Measurements from ENCODE around the gene RPF1. TPM values are rescaled to one million over a fixed set of nuclear protein-coding genes. Genes with fewer than 3 reads are reported as not detected.
A peak's percentile ranks its signal among the peaks of the same experiment; 100 is the strongest.
"Not testable (repeated sequence)": the region's sequence is repeated elsewhere in the genome, so short reads cannot be mapped to it uniquely, and the experiment has no call there.

Gene RPF1, protein sequence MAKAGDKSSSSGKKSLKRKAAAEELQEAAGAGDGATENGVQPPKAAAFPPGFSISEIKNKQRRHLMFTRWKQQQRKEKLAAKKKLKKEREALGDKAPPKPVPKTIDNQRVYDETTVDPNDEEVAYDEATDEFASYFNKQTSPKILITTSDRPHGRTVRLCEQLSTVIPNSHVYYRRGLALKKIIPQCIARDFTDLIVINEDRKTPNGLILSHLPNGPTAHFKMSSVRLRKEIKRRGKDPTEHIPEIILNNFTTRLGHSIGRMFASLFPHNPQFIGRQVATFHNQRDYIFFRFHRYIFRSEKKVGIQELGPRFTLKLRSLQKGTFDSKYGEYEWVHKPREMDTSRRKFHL
- 49.9 and 80.0 TPM in 2 replicates for total RNA-seq (2014; rRNA removed; shearing (Covaris generic))

DNA sequence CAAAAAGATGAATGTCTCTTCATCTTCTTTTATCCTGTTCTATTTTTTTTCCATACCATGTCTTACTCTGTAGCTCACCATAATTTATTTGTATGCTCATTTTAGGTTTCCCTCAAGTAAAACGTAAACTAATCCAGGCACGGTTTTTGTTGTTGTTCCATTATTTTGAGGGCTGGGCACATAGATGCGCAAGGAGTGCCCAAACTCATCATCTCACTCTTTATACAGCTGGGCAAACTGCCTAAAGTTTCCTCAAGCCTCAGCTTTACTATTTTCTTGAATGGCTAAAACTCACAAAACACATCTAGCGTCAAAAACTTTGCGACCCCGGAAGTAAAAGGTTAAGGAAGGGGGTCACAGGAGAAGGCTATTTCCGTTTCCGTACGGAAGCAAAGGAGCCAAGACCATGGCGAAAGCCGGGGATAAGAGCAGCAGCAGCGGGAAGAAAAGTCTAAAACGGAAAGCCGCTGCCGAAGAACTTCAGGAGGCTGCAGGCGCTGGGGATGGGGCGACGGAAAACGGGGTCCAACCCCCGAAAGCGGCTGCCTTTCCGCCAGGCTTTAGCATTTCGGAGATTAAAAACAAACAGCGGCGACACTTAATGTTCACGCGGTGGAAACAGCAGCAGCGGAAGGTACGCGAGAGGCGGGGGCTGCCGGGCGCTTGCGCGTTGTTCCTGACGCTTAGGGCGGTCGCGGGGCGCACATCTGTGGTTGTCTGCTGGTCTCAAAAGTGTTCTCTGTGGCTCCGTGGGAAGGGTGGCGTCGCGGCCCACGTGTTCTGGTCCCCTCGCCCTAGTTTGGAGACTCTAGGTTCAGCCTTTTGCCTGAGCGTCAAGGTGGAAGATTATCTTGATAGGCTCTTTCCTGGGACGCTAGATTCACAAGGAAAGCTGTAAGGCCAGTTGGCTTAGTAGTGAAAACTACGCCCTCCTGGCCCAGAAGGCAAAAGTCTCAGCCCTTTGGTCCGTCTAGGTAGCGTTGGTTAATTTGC lies at the start of gene RPF1:
RPF1 (plus strand) TSS at position 391 of the 993 bp plus-strand sequence; CDS start at position 407, 16 bp downstream.
- DNase-seq (ENCODE audit: low read depth in 1 of 2, low spot score in 2 of 2) = peak; percentile 75 to 88
- H3K27me3 ChIP-seq (replicated peaks) = no peaks in the 10 kb centered on the region
- peaks cover 12% of the 10 kb centered on the region for H3K4me1 ChIP-seq (replicated peaks)
- no peaks in the 10 kb centered on the region for H3K9me3 ChIP-seq (replicated peaks)
- peaks cover 27% of the 10 kb centered on the region for H3K36me3 ChIP-seq
- peak within 1 kb of the TSS; percentile 60 for H3K27ac ChIP-seq
- peak within 1 kb of the TSS; percentile 60 for H3K4me3 ChIP-seq

DNA sequence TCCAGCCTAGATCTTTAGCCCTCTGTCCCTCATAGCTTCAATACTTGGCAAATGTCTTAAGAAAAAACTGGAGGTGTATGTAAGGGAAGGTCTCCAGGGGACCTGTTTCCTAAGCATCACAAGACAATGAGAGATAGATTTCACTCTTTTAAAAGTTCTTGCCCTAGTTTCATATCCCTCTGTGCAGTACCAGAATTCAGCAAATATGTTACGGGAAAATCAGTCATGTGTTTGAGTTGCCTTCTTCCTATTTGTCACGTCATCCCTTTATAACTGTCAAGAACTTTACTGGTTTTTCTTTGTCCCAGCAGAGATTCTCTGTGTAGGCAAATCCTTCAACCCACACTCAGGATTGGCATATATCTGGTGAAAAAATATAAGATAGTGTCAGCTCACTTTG lies 48.5 kb upstream of the RPF1 start:
- Histone ChIP-seq H3K4me1 (replicated peaks) (peaks cover 20% of the 10 kb centered on the region), H3K36me3 (no peaks in the 10 kb centered on the region), H3K27me3 (replicated peaks) (no peaks in the 10 kb centered on the region), H3K27ac (no peak overlapping the region), H3K4me3 (no peak overlapping the region), H3K9me3 (replicated peaks) (no peaks in the 10 kb centered on the region)
- no peak for DNase-seq (ENCODE audit: low read depth in 1 of 2, low spot score in 2 of 2)

DNA sequence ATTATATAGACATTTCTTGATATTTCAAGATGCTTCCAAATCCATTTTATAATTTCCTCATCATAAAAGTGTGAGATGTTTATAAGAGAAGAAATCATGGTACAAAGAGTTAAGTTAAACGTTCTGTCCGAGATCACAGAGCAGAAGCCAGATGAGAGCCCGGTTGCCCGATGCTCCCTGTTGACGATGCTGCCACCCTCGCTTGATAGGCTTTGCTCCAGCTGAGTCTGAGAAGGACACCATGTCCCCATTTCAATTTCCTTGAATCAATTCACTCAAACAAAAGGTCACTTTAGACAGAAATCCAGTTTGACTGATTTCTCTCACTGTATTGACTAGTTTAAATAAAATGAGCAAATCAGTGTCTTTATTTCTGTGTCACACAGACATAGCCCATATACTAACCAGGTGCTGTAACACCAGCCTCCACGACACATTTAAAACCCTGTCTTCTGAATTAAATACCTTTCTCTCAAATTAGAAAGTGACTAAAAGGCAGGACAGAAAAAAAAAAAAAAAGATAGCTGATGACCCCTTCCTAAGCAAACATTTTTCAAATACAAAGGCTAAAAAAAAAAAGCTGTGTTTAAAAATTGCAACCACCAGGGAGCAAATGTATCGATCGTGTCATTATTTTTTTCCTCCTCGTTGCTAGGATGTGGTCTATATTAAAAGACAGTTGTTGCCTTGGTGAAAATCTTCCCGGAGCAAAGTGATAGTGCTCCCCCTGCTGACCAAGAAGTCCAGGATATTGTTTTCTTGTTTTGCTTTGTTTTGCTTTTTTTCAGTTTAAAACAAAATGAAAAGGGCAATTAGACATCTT lies 45.6 kb upstream of the RPF1 start:
- H3K27ac ChIP-seq = peak overlapping the region; percentile 34
- H3K36me3 ChIP-seq = no peaks in the 10 kb centered on the region
- H3K9me3 ChIP-seq (replicated peaks) = no peaks in the 10 kb centered on the region
- 0 out of 2 replicates have a peak overlapping the region, but pooled peaks have one; percentile 7 for H3K4me3 ChIP-seq
- H3K27me3 ChIP-seq (replicated peaks) = no peaks in the 10 kb centered on the region
- peak; percentile 53 to 78 for DNase-seq (ENCODE audit: low read depth in 1 of 2, low spot score in 2 of 2)
- H3K4me1 ChIP-seq (replicated peaks) = peaks cover 20% of the 10 kb centered on the region

DNA sequence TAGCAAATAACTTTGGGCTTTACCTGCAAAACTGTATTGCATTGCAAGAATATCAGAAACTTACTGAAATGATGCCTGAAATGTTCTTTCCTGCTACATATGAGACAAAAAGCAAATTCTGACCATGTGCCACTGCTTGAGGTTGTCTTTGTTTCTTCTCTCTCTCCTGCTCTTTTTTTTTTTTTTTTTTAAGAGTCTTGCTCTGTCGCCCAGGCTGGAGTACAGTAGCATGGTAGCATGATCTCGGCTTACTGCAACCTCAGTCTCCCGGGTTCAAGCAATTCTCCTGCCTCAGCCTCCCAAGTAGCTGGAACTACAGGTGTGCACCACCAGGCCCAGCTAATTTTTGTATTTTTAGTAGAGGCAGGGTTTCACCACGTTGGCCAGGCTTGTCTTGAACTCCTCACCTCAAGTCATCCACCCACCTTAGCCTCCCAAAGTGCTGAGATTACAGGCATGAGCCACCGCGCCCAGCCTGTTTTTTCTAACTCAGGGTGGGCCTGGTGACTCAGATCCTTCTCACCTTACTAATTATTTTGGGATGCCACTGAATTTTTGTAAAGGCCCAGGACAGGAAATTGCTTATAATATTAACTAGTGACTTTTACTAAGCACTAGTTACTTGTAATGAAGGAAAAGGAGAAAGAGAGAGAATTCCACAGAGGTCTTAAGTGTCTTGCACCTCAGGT lies 44.8 kb upstream of the RPF1 start:
- Histone ChIP-seq H3K27ac (no peak overlapping the region; the same call in 1 of the 2 replicates), H3K36me3 (no peaks in the 10 kb centered on the region), H3K9me3 (replicated peaks) (no peaks in the 10 kb centered on the region), H3K4me1 (replicated peaks) (peaks cover 20% of the 10 kb centered on the region), H3K27me3 (replicated peaks) (no peaks in the 10 kb centered on the region), H3K4me3 (no peak overlapping the region)
- DNase-seq (ENCODE audit: low read depth in 1 of 2, low spot score in 2 of 2) = peak in 1 of 2 experiments; percentile 23

DNA sequence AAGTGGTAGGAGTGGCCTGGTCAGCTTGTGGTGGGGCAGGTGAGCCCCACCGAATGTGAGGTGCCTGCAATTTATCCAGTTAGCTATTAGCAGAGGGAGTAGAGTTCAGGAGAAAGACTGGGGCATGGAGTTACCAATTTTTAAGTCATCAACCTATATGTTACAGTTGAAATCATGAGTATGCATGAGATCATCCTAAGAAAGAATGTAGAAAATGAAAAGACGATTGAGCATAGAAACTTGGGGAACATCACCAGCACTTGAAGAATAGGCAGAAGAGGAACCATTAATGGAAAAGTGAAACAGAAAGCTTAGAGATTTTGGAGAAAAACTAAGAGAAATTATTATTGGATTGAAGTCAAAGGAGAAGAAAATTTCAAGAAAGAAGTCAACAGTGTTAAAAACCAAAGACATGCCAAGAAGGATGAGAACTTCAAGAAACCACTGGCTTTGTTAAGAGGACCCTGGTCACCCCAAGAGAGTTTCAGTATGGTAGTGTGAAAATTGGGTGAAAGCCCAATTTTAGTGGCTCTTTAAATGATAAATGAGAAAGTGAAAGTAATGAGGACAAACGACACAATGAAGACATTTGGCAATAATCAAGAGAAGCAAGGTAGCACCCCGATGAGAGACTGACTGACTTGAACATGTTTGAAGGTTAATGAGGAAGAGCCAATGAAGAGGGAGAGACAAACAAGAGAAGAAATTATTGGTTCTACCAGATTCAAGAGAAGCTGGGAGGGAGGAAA lies 44.1 kb upstream of the RPF1 start:
- Histone ChIP-seq H3K4me3 (no peak overlapping the region), H3K4me1 (replicated peaks) (peaks cover 20% of the 10 kb centered on the region), H3K27ac (peak overlapping the region; percentile 4; the same call in 1 of the 2 replicates), H3K9me3 (replicated peaks) (no peaks in the 10 kb centered on the region), H3K27me3 (replicated peaks) (no peaks in the 10 kb centered on the region), H3K36me3 (no peaks in the 10 kb centered on the region)
- DNase-seq (ENCODE audit: low read depth in 1 of 2, low spot score in 2 of 2) = peak in 1 of 2 experiments; percentile 31

DNA sequence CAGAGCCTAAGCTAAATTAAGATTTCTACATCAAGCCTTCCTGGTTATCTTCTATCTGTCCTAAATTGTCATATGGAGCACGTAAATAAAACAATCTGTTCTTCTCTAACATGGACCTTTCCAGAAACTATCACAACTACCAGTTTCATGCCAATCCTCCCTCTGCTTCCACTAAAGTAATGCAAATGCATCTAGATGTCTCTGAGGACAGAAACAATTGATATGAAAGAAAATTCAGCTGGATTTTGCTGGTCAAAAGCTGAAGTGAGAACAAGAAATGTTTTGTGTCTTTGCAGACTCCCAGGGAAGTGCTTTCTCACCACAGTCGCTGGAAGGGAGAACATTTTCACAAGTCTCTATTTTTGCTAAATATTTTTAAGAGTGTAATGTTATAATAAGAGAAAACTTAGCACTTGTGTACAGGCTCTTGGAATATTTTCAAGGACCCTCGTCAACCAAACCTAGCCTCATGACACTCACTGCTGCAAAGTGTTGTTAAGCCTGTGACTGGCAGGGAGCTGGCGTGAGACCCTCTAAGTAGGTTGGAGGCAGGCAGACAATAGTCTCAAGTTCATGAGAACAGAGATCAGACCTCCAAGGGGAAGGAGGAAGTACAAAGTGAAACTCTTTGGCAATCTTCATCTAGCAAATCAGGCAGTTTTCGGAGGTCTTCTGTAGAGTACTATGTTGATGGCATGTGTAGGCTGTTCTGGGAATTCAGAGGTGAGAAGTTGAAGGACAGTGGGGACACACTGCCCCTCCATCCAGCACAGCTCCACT lies 42.0 kb upstream of the RPF1 start:
- no peaks in the 10 kb centered on the region for H3K9me3 ChIP-seq (replicated peaks)
- H3K4me1 ChIP-seq (replicated peaks) = peaks cover 20% of the 10 kb centered on the region
- H3K4me3 ChIP-seq = no peak overlapping the region
- DNase-seq (ENCODE audit: low read depth in 1 of 2, low spot score in 2 of 2) = no peak
- H3K27ac ChIP-seq = no peak overlapping the region
- no peaks in the 10 kb centered on the region for H3K36me3 ChIP-seq
- H3K27me3 ChIP-seq (replicated peaks) = no peaks in the 10 kb centered on the region

DNA sequence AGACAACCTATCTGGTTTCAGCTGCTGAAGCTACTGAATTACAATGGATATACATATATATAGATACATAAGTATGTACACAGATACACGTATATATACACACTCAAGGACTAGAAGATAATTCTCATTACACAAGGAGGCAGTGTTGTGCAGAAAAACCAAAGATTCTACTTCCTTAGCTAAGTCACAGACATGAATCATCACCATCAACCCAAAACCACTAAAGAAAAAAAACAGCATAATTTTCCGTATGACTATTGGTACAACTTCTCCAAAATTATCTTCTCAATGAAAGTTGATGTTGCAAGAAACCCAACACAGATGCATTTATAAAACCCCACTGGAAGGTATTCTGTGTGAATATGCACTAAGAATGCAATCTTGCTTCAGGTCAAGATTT lies 36.8 kb upstream of the RPF1 start:
- peak in 1 of 2 experiments; percentile 48 for DNase-seq (ENCODE audit: low read depth in 1 of 2, low spot score in 2 of 2)
- Histone ChIP-seq H3K27me3 (replicated peaks) (no peaks in the 10 kb centered on the region), H3K27ac (no peak overlapping the region), H3K4me1 (replicated peaks) (no peaks in the 10 kb centered on the region; the same call in 1 of the 2 replicates), H3K36me3 (no peaks in the 10 kb centered on the region), H3K9me3 (replicated peaks) (no peaks in the 10 kb centered on the region), H3K4me3 (no peak overlapping the region)

DNA sequence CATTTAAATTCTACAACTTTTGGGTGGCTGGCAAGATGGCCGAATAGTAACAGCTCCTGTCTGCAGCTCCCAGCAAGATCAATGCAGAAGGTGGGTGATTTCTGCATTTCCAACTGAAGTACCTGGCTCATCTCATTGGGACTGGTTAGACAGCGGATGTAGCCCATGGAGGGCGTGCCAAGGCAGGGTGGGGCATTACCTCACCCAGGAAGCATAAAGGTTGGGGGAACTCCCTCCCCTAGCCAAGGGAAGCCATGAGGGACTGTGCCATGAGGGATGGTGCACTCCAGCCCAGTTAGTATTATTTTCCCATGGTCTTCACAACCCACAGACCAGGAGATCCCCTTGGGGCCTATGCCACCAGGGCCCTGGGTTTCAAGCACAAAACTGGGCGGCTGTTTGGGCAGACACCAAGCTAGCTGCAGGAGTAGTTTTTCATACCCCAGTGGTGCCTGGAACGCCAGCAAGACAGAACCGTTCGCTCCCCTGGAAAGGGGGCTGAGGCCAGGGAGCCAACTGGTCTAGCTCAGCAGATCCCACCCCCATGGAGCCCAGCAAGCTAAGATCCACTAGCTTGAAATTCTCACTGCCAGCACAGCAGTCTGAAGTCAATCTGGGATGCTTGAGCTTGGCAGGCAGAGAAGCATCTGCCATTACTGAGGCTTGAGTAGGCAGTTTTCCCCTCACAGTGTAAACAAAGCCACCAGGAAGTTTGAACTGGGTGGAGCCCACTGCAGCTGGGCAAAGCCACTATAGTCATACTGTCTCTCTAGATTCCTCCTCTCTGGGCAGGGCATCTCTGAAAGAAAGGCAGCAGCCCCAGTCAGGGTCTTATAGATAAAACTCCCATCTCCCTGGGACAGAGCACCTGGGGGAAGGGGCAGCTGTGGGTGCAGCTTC lies 36.1 kb upstream of the RPF1 start:
- H3K27me3 ChIP-seq (replicated peaks); H3K4me3 ChIP-seq; DNase-seq (ENCODE audit: low read depth in 1 of 2, low spot score in 2 of 2); H3K36me3 ChIP-seq; H3K4me1 ChIP-seq (replicated peaks); H3K27ac ChIP-seq; H3K9me3 ChIP-seq (replicated peaks): not testable (repeated sequence)

DNA sequence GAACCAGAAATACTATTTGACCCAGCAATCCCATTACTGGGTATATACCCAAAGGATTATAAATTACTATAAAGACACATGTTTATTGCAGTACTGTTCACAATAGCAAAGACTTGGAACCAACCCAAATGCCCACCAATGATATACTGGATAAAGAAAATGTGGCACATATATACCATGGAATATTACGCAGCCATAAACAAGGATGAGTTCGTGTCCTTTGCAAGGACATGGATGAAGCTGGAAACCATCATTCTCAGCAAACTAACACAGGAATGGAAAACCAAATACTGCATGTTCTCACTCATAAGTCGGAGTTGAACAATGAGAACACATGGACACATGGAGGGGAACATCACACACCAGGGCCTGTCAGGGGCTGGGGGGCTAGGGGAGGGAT lies 30.4 kb upstream of the RPF1 start:
- not testable (repeated sequence) for DNase-seq (ENCODE audit: low read depth in 1 of 2, low spot score in 2 of 2); H3K27ac ChIP-seq; H3K36me3 ChIP-seq; H3K4me3 ChIP-seq; H3K4me1 ChIP-seq (replicated peaks); H3K9me3 ChIP-seq (replicated peaks); H3K27me3 ChIP-seq (replicated peaks)

DNA sequence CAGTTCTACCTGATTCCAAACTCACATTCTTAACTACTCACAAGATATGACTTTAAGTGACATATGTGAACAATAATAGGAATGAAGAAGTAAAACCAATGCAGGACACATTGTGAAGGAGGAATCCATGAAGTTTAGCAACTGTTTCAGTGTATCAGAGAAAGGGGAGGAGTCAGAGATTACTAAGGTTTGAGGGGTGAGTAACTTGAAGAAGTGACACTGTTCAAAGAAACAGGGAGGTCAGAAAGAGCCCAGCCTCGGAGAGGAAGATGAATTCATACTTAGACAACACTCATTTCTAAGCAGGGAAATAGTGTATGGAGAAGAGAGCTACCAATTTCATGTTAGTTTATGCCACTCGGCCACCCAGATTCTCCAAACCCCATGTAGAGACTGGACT lies 28.2 kb upstream of the RPF1 start:
- H3K4me1 ChIP-seq (replicated peaks) = no peaks in the 10 kb centered on the region

DNA sequence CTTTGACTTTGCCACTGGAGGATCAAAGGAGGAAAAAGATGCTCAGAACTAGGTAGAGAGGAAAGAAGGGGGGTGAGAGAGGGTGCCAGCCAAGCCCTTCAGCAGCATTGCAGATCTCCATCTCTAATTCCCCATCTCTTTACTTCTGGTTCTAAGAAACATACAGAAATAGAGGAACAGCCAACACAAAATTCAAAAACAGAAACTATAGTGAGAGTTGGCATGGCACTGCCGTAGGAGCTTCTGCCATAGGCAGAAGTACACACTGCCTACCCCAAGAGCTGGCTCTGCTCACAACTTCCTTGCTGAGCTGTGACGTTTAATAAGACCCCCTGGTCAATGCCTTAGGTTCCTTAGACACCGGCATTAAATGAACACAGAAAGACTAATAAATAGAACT lies 26.6 kb upstream of the RPF1 start:
- no peaks in the 10 kb centered on the region for H3K4me1 ChIP-seq (replicated peaks)
- DNase-seq (ENCODE audit: low read depth in 1 of 2, low spot score in 2 of 2) = no peak
- H3K4me3 ChIP-seq = no peak overlapping the region
- H3K36me3 ChIP-seq = no peaks in the 10 kb centered on the region
- peaks cover 10% of the 10 kb centered on the region for H3K27me3 ChIP-seq (replicated peaks)
- no peak overlapping the region for H3K27ac ChIP-seq
- no peaks in the 10 kb centered on the region for H3K9me3 ChIP-seq (replicated peaks)

More for the DNA sequence above, 28.2 kb upstream of the RPF1 start:
- Histone ChIP-seq H3K36me3 (no peaks in the 10 kb centered on the region), H3K4me3 (no peak overlapping the region), H3K9me3 (replicated peaks) (no peaks in the 10 kb centered on the region), H3K27ac (no peak overlapping the region), H3K27me3 (replicated peaks) (peaks cover 3% of the 10 kb centered on the region; the same call in 1 of the 2 replicates)
- DNase-seq (ENCODE audit: low read depth in 1 of 2, low spot score in 2 of 2) = no peak
